Skin of body (tissue), 3 donors: ENCODE measurements around the gene CHAMP1. TPM values are rescaled to one million over a fixed set of nuclear protein-coding genes. Genes with fewer than 3 reads are reported as not detected.
"Not testable (repeated sequence)": the region's sequence is repeated elsewhere in the genome, so short reads cannot be mapped to it uniquely, and the experiment has no call there.

ENCODE experiments used
- DNase-seq: peaks from one replicate; lab custom pipeline; 2025; lab: John Stamatoyannopoulos, UW
- small RNA-seq: library from RNA; depleted of rRNA; stranded (forward); fragments of <200 nt; gene quantifications from one replicate; pipeline ENCODE3, GENCODE V24; 2014; ENCODE audit warnings: low replicate concordance
- total RNA-seq: library from RNA; depleted of rRNA; stranded (reverse); fragments of >200 nt; gene quantifications from one replicate; pipeline ENCODE4 v1.2.3, GENCODE V29; 2014

CHAMP1 gene
- total RNA-seq, 1 donor from 2014 or later, result 7.7 TPM

DNA sequence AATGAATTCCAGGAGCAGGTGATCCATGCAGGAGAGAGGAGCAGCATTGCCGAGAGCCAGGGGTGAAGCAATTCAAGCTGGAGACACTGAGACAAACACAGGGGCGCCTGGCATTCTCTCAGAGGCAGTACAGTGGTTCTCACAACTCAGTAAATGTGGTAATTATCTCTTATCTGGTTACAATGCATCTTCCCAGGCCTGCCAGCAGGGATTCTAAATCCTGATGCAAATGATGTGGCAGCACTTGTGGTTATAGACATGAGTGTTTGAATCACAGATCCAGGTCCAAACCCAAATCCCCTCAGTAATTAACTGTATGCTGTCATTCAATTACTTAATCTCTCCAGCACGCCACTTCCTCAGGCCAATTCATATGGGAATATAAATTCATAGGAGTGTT is 19.6 kb downstream of the CHAMP1 start:
- DNase-seq, result not testable (repeated sequence)

DNA sequence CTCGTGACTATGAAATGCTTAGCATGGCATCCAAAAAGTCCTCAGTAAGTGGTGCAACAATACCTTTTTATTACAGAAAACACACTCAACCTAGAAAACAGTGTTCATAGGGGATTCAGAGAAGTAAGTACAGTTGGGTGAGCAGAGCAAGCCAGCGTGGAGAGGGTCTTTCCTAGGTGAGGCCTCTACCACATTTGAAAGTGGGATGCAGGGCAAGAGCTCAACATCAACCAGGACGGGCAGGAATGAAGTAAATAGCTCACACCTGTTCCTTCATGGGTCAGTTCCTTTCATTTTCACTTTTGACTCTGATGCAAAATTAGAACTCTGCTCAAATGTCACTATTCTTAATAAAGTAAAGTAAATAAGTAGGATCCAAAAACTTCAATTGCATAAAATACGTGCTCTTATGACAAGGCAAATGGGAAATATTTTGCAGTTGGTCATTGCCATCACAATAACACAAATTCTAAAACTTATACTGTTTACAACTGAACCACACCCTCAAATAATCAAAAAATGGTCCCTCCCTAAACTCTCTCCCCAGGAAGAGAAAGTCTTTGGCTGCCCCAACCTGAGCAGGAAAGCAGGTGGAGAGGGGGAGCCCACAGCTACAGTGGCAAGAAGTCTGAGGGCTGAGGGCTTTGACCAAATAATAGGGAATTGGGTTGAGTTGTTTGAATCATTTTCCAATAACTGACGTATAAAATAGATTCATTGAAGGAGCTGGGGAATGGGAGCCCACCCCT is 20.2 kb downstream of the CHAMP1 start:
- DNase-seq, result no peak

DNA sequence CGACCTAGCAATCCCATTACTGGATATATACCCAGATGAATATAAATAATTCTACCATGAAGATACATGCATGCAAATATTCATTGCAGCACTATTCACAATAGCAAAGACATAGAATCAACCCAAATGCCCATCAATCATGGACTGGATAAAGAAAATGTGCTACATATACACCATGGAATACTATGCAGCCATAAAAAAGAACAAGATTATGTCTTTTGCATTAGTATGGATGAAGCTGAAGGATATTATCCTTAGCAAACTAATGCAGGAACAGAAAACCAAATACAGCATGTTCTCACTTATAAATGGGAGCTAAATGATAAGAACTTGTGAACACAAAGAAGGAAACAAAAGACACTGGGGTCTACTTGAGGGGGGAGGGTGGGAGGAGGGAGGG is 22.2 kb downstream of the CHAMP1 start:
- DNase-seq, result not testable (repeated sequence)

DNA sequence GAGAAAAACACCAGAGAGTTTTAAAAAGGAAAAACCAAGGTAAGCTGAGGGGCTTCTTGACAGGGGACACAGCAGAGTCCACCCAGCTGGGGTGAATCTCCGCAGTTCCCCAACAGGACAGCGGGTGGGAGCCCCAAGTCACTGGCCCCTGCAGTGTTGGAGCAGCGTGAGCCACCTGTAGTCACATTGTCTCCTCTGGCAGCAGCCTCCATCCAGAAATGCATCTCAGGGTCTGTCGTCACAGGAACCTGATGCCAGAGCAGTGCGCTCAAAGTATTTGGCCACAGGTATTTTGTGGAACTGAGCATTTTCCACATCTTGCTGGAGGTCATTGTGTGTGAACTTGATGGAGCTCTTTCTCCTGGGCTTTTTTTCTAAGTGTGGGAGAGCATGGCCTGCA is 24.7 kb downstream of the CHAMP1 start:
- no peak for DNase-seq

DNA sequence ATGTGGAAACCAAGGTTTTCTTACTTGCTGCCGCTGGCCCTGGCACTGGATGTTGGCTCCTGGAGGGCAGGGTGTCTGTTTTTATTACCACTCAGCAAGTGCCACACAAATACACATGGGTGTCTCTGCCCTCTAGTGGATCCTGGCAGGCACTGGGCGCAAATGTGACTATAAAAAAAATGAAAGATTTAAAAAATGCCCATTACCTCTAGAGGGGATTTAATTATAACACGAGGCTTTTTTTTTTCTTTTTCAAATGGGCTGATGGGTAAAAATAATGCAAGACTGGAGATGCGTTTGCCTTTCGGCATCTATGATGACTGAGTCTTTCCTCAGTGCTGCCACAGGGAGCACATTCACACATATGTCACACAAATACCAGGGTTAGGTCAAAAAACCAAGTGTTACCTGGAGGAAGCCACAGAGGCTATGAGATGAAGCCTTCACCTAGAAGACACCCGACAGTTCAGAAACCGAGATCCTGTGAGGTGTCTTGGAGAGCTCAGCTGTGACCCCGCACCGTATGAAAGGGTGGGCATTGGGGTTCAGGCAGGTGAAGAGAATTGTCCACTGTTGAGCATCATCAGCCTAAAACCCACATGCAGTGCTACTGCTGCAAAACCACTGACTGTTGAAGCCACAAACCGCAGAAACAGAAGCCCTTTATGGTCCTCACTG is 25.7 kb downstream of the CHAMP1 start:
- no peak for DNase-seq

DNA sequence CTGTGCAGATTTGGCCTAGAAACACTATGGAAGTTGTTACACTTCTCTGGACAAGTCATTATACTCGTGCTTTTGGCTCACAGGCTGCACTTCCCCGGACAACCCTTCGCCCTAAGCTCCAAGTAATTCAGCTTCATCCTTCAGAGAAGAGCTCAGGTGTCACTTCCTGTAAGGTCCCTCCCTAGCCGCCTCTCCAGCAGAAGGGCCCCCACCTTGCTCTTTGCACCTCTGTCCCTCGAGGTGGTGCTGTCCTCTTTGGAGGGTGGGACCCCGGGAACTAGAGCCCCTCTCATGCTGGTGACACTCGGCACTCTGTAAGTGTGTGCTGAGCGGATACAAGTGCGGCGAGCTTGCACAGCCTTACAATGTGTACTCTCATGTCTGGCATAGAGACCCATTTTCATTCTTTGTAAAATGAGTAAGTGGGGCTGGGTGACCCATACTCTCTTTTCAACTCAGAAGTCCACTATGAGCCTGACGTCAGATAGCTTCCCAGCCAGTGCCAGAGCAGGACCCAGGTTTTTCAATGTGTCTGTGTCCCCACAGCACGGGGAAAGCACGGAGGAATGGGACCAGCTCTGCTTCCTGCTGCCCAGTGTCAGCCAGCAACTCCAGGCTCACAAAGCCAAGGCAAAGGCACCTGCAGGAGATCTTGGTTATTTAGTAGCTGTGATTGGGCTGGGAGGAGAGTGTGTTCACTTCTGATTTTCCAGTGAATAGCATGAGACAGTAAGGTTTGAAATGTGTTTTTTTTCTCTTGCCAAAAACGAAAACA is 26.9 kb downstream of the CHAMP1 start:
- DNase-seq, result no peak

GRCh38 chr13:114347256-114347655 is 33.0 kb downstream of the CHAMP1 start:
- DNase-seq, result not testable (repeated sequence)

DNA sequence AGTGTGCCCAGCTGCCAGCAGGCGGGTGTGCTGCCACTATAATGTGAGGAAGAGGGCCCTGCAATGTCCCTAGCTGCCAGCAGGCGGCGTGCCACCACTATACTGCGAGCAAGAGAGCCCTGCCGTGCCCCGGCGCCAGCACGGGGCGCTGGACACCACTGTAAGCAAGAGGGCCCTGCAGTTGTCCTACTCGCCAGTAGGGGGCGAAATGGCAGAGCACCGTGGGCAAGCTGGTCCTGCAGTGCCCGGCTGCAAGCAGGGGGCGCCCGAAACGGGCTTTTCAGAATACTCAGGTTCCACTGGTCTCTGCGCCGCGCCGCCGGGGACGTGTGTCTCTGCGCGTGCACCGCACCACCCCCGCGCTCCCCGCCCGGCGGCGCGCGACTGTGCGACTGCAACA is 38.5 kb downstream of the CHAMP1 start:
- not testable (repeated sequence) for DNase-seq

GRCh38 chr13:114353382-114353781 is 39.1 kb downstream of the CHAMP1 start:
- DNase-seq, result not testable (repeated sequence)

Small RNA genes within 50 kb of the gene (small RNA-seq; reads per million reads assigned to genes)
- not detected for gene MIR4502

Other genes starting within 250 kb of the CHAMP1 start
- gene RASA3, start 181.9 kb upstream of the CHAMP1 start, total RNA-seq, result 13.5 TPM
- gene CFAP97D2, start 135.2 kb upstream of the CHAMP1 start, total RNA-seq, result not detected
- gene CDC16, start 79.6 kb upstream of the CHAMP1 start, total RNA-seq, result 71.2 TPM
- gene UPF3A, start 32.9 kb upstream of the CHAMP1 start, total RNA-seq, result 28.8 TPM